Endothelial cell of umbilical vein (primary cell): ENCODE data around the gene ZNF548.

Experiments used
- CTCF ChIP-seq, 2 donors: IDR thresholded peaks; 1 replicate in 1 of 2; 2 replicates in 1 of 2; pipeline ENCODE4 v1.5.1; 2011; ENCODE audit warnings: low read length in 2 of 2, mild to moderate bottlenecking in 2 of 2, moderate library complexity in 2 of 2, control low read depth in 1 of 2, inconsistent platforms in 1 of 2, low read depth in 1 of 2; ENCODE audit not compliant: insufficient read depth in 1 of 2; ENCODE audit errors: extremely low read depth in 1 of 2
- EZH2 ChIP-seq: IDR thresholded peaks from 2 replicates; pipeline ENCODE4 v1.6.1; 2012; ENCODE audit warnings: borderline replicate concordance, low read depth, mild to moderate bottlenecking, moderate library complexity, low read length, inconsistent platforms; ENCODE audit not compliant: severe bottlenecking
- FOS ChIP-seq: IDR thresholded peaks from 2 replicates; pipeline ENCODE4 v1.6.1; 2011; ENCODE audit warnings: mild to moderate bottlenecking, low read length, moderate library complexity, borderline replicate concordance; ENCODE audit not compliant: insufficient read depth
- GATA2 ChIP-seq: IDR thresholded peaks from 2 replicates; pipeline ENCODE4 v1.7.0; 2011; ENCODE audit warnings: low read depth, mild to moderate bottlenecking, moderate library complexity, mixed read lengths, low read length; ENCODE audit not compliant: insufficient read length, insufficient read depth
- JUN ChIP-seq: IDR thresholded peaks from 2 replicates; pipeline ENCODE4 v1.6.1; 2011; ENCODE audit warnings: borderline replicate concordance, low read depth; ENCODE audit not compliant: insufficient read length, insufficient read depth
- POLR2A ChIP-seq: IDR thresholded peaks from 2 replicates; pipeline ENCODE4 v1.6.1; 2012; ENCODE audit warnings: low read depth, mild to moderate bottlenecking, control low read depth, low read length
- POLR2AphosphoS5 ChIP-seq: IDR thresholded peaks from 2 replicates; pipeline ENCODE4 v1.6.1; 2012; ENCODE audit warnings: low read depth, mild to moderate bottlenecking, control low read depth, low read length, moderate library complexity; ENCODE audit not compliant: insufficient read depth

GRCh38 chr19:57377498-57378146 is 12.0 kb upstream of the ZNF548 start:
- TF ChIP-seq CTCF (IDR thresholded peaks at IDR 0.05; ENCODE audit: extremely low read depth in 1 of 2, insufficient read depth in 1 of 2, low read depth in 1 of 2, low read length in 2 of 2) (no peak), EZH2 (no peak), POLR2A (no peak), FOS (no peak), JUN (no peak), POLR2AphosphoS5 (no peak), GATA2 (no peak)
